Measurements from ENCODE around the gene HTR1D. TPM values are rescaled to one million over a fixed set of nuclear protein-coding genes. Genes with fewer than 3 reads are reported as not detected.

HTR1D gene
- polyA plus RNA-seq, 1 donor (not counting 4 experiments of a cell fraction or from before 2014, with no cell fraction given) = 0.08 TPM

DNA sequence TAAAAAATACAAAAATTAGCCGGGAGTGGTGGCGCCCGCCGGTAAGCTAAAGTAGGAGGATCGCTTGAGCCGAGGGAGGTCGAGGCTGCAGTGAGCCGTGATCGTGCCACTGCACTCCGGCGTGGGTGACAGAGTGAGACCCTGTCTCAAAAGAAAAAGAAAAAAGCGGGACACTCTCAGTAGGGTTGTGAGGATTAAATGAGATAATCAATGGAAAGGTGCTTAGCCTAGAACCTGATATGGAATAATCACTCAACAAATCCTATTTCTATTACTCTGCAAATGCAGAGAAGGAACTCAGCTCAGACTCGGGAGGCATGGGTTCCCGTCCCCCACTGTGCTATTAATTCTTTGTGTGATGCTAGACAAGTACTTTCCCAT, 48.1 kb downstream of the HTR1D start:
- Histone ChIP-seq H3K9me3 (ENCODE audit: control insufficient read depth, low read depth, low read length) (no peaks in the 10 kb centered on the region), H3K27ac (ENCODE audit: control insufficient read depth, insufficient read depth, low read length) (peak overlapping the region; percentile 91), H2AFZ (ENCODE audit: control insufficient read depth, low read length) (peak overlapping the region; percentile 45), H3K4me1 (ENCODE audit: control insufficient read depth, extremely low read depth, insufficient read depth, low read length) (peaks cover 46% of the 10 kb centered on the region), H3K36me3 (ENCODE audit: control insufficient read depth in 2 of 2, extremely low read depth in 1 of 2, insufficient read depth in 2 of 2, low read length in 2 of 2) (no peaks in the 10 kb centered on the region), H3K9ac (ENCODE audit: control insufficient read depth, extremely low read depth, insufficient read depth, low read length) (peak overlapping the region; percentile 94), H3K27me3 (ENCODE audit: control insufficient read depth, extremely low read depth, insufficient read depth, low read length) (no peaks in the 10 kb centered on the region), H3K4me2 (ENCODE audit: control insufficient read depth, extremely low read depth, insufficient read depth, low read depth, low read length) (peak overlapping the region; percentile 55), H3K9me1 (ENCODE audit: control insufficient read depth, extremely low read depth, insufficient read depth, low read length) (no peaks in the 10 kb centered on the region), H3K79me2 (ENCODE audit: control insufficient read depth, insufficient read depth, low read length) (peaks cover 41% of the 10 kb centered on the region), H4K20me1 (ENCODE audit: control insufficient read depth, extremely low read depth, insufficient read depth, low read length) (no peaks in the 10 kb centered on the region), H3K4me3 (ENCODE audit: control insufficient read depth in 2 of 3, extremely low read depth in 1 of 3, insufficient read depth in 2 of 3, low read depth in 1 of 3, low read length in 3 of 3) (peak overlapping the region; percentile 44 to 87 (median 62))
- TF ChIP-seq EZH2 (IDR thresholded peaks at IDR 0.05; ENCODE audit: low read length) (no peak), CTCF (optimal IDR thresholded peaks at IDR 0.05 in 1 of 3, IDR thresholded peaks at IDR 0.05 in 1 of 3, conservative IDR thresholded peaks at IDR 0.05 in 1 of 3; ENCODE audit: extremely low read depth in 1 of 3, insufficient read depth in 2 of 3, low read length in 3 of 3) (no peak)
- DNase-seq (ENCODE audit: low read depth, low spot score) (no peak), FAIRE-seq (no peak)
- dilution Hi-C loops (cut with MboI; ENCODE audit: extremely low pct_ligation_motif_present, low sequenced_read_pairs) = no loop called here

DNA sequence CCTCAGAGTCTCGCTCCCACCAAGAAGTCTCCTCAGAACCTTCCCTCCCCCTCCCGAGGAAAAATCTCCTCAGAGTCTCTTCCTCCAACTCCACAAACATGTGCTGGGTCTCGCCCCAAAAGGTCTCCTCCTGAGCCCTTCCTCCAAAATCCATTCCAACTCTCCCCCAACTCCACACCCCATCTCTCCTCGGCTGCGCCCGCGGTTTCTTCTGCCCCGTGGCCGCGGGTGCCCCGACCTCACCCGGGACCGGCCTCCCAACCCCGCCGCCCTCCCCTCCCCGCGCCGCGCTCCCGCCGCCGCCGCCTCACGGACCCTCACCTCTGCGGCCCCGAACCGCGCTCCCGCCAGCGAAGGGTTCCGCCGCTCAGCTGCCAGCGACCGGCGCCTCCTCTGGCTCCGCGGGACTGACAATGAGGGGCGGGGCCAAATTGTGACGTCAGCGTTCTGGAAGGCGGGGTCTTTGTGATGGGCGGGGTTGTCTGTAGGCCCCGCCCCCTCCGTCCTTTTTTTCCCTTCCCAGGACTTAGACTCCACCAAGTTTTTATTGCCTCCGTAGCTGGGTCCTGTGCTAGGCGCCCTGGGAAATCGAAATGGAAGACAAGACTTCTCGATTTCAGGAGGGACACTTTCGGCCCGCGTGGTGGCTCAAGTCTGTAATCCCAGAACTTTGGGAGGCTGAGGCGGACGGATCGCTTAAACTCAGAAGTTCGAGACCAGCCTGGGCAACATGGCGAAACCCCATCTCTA, 48.7 kb downstream of the HTR1D start, which contains the start of gene LUZP1:
LUZP1 (minus strand) TSS at position 412 of the 750 bp plus-strand sequence.
- peak within 1 kb of the TSS; percentile 62 to 87 (median 86) for H3K4me3 ChIP-seq (ENCODE audit: control insufficient read depth in 2 of 3, extremely low read depth in 1 of 3, insufficient read depth in 2 of 3, low read depth in 1 of 3, low read length in 3 of 3)
- H3K27ac ChIP-seq (ENCODE audit: control insufficient read depth, insufficient read depth, low read length) = peak within 1 kb of the TSS; percentile 91
- H3K27me3 ChIP-seq (ENCODE audit: control insufficient read depth, extremely low read depth, insufficient read depth, low read length) = no peaks in the 10 kb centered on the region
- no peaks in the 10 kb centered on the region for H3K36me3 ChIP-seq (ENCODE audit: control insufficient read depth in 2 of 2, extremely low read depth in 1 of 2, insufficient read depth in 2 of 2, low read length in 2 of 2)
- peak within 1 kb of the TSS; percentile 45 for H2AFZ ChIP-seq (ENCODE audit: control insufficient read depth, low read length)
- peak within 1 kb of the TSS; percentile 94 for H3K9ac ChIP-seq (ENCODE audit: control insufficient read depth, extremely low read depth, insufficient read depth, low read length)
- DNase-seq (ENCODE audit: low read depth, low spot score) = peak; percentile 66
- TF ChIP-seq EZH2 (IDR thresholded peaks at IDR 0.05; ENCODE audit: low read length) (no peak), CTCF (optimal IDR thresholded peaks at IDR 0.05 in 1 of 3, IDR thresholded peaks at IDR 0.05 in 1 of 3, conservative IDR thresholded peaks at IDR 0.05 in 1 of 3; ENCODE audit: extremely low read depth in 1 of 3, insufficient read depth in 2 of 3, low read length in 3 of 3) (no peak)
- no peaks in the 10 kb centered on the region for H3K9me3 ChIP-seq (ENCODE audit: control insufficient read depth, low read depth, low read length)
- H3K9me1 ChIP-seq (ENCODE audit: control insufficient read depth, extremely low read depth, insufficient read depth, low read length) = no peaks in the 10 kb centered on the region
- H3K4me2 ChIP-seq (ENCODE audit: control insufficient read depth, extremely low read depth, insufficient read depth, low read depth, low read length) = peak within 1 kb of the TSS; percentile 77
- H3K79me2 ChIP-seq (ENCODE audit: control insufficient read depth, insufficient read depth, low read length) = peaks cover 46% of the 10 kb centered on the region
- FAIRE-seq = no peak
- H4K20me1 ChIP-seq (ENCODE audit: control insufficient read depth, extremely low read depth, insufficient read depth, low read length) = no peaks in the 10 kb centered on the region
- peaks cover 49% of the 10 kb centered on the region for H3K4me1 ChIP-seq (ENCODE audit: control insufficient read depth, extremely low read depth, insufficient read depth, low read length)
- dilution Hi-C loops (cut with MboI; ENCODE audit: extremely low pct_ligation_motif_present, low sequenced_read_pairs) = no loop called here

Data from keratinocyte (primary cell).